Calu3 (cell line): ENCODE results near the gene NXPE3. TPM values are rescaled to one million over a fixed set of nuclear protein-coding genes. Genes with fewer than 3 reads are reported as not detected.
"Not testable (repeated sequence)": the region's sequence is repeated elsewhere in the genome, so short reads cannot be mapped to it uniquely, and the experiment has no call there.

Source experiments
- BruUV-seq: library from RNA; stranded (reverse); fragments of 400-500 nt; replicated peaks from 2 replicates; lab custom pipeline; 2021; lab: Mats Ljungman, UMichigan
- CTCF ChIA-PET: fragments of 300-600 bp; sonication (Branson Sonifier 250); formaldehyde crosslinking; loops from one replicate; lab custom pipeline; 2022; ENCODE audit warnings: antibody characterized with exemption; lab: Charles Lee
- DNase-seq: peaks from one replicate; pipeline ENCODE4 v3.0.0; 2022
- H3K27ac Mint-ChIP-seq: one replicate; pipeline ENCODE4 v1.8.0; 2022; ENCODE audit warnings: mixed read lengths; ENCODE audit not compliant: unreplicated experiment
- H3K27me3 Mint-ChIP-seq: one replicate; pipeline ENCODE4 v1.8.0; 2022; ENCODE audit warnings: mixed read lengths; ENCODE audit not compliant: unreplicated experiment
- H3K36me3 Mint-ChIP-seq: one replicate; pipeline ENCODE4 v1.8.0; 2022; ENCODE audit warnings: mild to moderate bottlenecking, moderate library complexity, mixed read lengths; ENCODE audit not compliant: insufficient read depth, unreplicated experiment
- H3K4me1 Mint-ChIP-seq: one replicate; pipeline ENCODE4 v1.8.0; 2022; ENCODE audit warnings: mild to moderate bottlenecking, low read depth, mixed read lengths; ENCODE audit not compliant: unreplicated experiment
- H3K4me3 Mint-ChIP-seq: one replicate; pipeline ENCODE4 v1.8.0; 2022; ENCODE audit warnings: mild to moderate bottlenecking, low read depth, moderate library complexity, mixed read lengths; ENCODE audit not compliant: unreplicated experiment
- H3K9me3 Mint-ChIP-seq: one replicate; pipeline ENCODE4 v1.8.0; 2022; ENCODE audit warnings: low read depth, mixed read lengths; ENCODE audit not compliant: unreplicated experiment
- CTCF ChIP-seq: fragments of 200-600 bp; IDR thresholded peaks from one replicate; pipeline ENCODE4 v1.8.0; 2022; ENCODE audit warnings: antibody characterized with exemption; ENCODE audit not compliant: unreplicated experiment
- intact Hi-C: fragments of 100-400 bp; cut with micrococcal nuclease; formaldehyde crosslinking; loops from one replicate; pipeline ENCODE4 v1.10.0; 2022; ENCODE audit not compliant: unreplicated experiment
- total RNA-seq: library from RNA; stranded (reverse); gene quantifications from 2 replicates; pipeline ENCODE4 v1.2.3, GENCODE V29; 2022

NXPE3 gene
- total RNA-seq, 1 experiment from 2014 or later = 3.0 TPM

GRCh38 chr3:101735833-101736232, 43.2 kb upstream of the NXPE3 start:
- Mint-ChIP-seq H3K4me3 (no peak overlapping the region), H3K9me3 (peaks cover 12% of the 10 kb centered on the region), H3K27ac (no peak overlapping the region), H3K36me3 (no peaks in the 10 kb centered on the region), H3K27me3 (no peaks in the 10 kb centered on the region), H3K4me1 (no peaks in the 10 kb centered on the region)
- BruUV-seq = no TSS peak
- intact Hi-C loops = no loop called here
- no peak for DNase-seq
- TF ChIP-seq CTCF = no peak
- CTCF ChIA-PET = no interaction called here

- peaks cover 11% of the 10 kb centered on the region for H3K9me3 Mint-ChIP-seq
- CTCF ChIA-PET, intact Hi-C loops, DNase-seq, BruUV-seq, H3K4me3 Mint-ChIP-seq, H3K4me1 Mint-ChIP-seq, H3K27me3 Mint-ChIP-seq, H3K36me3 Mint-ChIP-seq, H3K27ac Mint-ChIP-seq: not testable (repeated sequence)
Observed at GRCh38 chr3:101741914-101742313, 37.1 kb upstream of the NXPE3 start.

DNA sequence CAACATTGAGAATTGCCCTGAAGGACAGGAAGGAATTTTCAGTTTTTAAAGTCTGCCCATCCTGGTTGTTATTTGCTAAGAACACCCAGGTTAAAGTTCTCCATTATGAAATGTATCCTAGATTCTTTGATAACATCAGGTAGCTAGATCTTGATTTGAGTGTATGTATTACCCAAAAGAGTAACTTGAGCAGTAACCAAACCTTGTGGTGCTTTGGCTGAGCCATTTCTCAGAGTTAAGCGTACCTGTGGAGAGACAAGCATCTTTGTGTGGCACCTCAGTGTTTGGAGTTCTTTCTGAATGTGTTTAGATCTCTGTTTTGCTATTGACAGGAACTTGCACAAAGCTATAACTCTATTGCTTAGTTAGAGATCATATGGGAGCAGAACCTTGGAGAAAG, 34.2 kb upstream of the NXPE3 start:
- intact Hi-C loops = no loop called here
- no TSS peak for BruUV-seq

GRCh38 chr3:101745934-101746333, 33.1 kb upstream of the NXPE3 start:
- DNase-seq, BruUV-seq, H3K27me3 Mint-ChIP-seq, H3K36me3 Mint-ChIP-seq, intact Hi-C loops, CTCF ChIA-PET, H3K27ac Mint-ChIP-seq, H3K4me1 Mint-ChIP-seq, H3K4me3 Mint-ChIP-seq, H3K9me3 Mint-ChIP-seq: not testable (repeated sequence)

More for the DNA sequence above, 34.2 kb upstream of the NXPE3 start:
- CTCF ChIA-PET = no interaction called here
- Mint-ChIP-seq H3K27me3 (no peaks in the 10 kb centered on the region), H3K4me1 (no peaks in the 10 kb centered on the region), H3K36me3 (no peaks in the 10 kb centered on the region), H3K9me3 (no peaks in the 10 kb centered on the region), H3K27ac (no peak overlapping the region), H3K4me3 (no peak overlapping the region)
- no peak for DNase-seq
- TF ChIP-seq CTCF = no peak

- DNase-seq, H3K27me3 Mint-ChIP-seq, CTCF ChIA-PET, H3K36me3 Mint-ChIP-seq, H3K9me3 Mint-ChIP-seq, intact Hi-C loops, BruUV-seq, H3K27ac Mint-ChIP-seq, H3K4me3 Mint-ChIP-seq, H3K4me1 Mint-ChIP-seq: not testable (repeated sequence)
Observed at GRCh38 chr3:101753386-101754113, 25.5 kb upstream of the NXPE3 start.

- TF ChIP-seq CTCF = no peak
- CTCF ChIA-PET = no interaction called here
- Mint-ChIP-seq H3K4me3 (no peak overlapping the region), H3K27me3 (no peaks in the 10 kb centered on the region), H3K4me1 (no peaks in the 10 kb centered on the region), H3K27ac (no peak overlapping the region), H3K9me3 (no peaks in the 10 kb centered on the region), H3K36me3 (no peaks in the 10 kb centered on the region)
- intact Hi-C loops = no loop called here
- DNase-seq = no peak
- no TSS peak for BruUV-seq
Observed at GRCh38 chr3:101758224-101758623, 20.8 kb upstream of the NXPE3 start.
